ENCODE data around the gene FSD2.

DNA sequence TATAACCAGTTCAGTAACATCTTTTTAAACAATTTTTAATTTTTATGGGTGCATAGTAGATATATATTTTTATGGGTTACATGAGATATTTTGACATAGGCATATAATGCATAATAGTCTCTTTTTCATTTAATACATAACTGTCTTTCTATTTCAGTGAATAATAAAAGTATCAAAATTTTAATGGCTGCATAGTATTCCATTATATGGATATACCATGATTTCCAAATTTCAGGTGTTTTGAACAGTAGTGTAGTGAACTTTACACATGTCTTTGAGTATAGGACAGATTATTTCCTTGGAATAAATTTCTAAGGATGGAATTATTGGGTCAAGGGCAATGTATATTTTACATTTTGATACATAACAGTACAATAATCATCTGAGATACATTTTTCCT is 14.3 kb upstream of the FSD2 start:
- TF ChIP-seq, protein P1, sequence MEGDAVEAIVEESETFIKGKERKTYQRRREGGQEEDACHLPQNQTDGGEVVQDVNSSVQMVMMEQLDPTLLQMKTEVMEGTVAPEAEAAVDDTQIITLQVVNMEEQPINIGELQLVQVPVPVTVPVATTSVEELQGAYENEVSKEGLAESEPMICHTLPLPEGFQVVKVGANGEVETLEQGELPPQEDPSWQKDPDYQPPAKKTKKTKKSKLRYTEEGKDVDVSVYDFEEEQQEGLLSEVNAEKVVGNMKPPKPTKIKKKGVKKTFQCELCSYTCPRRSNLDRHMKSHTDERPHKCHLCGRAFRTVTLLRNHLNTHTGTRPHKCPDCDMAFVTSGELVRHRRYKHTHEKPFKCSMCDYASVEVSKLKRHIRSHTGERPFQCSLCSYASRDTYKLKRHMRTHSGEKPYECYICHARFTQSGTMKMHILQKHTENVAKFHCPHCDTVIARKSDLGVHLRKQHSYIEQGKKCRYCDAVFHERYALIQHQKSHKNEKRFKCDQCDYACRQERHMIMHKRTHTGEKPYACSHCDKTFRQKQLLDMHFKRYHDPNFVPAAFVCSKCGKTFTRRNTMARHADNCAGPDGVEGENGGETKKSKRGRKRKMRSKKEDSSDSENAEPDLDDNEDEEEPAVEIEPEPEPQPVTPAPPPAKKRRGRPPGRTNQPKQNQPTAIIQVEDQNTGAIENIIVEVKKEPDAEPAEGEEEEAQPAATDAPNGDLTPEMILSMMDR (IDR thresholded peaks at IDR 0.05; ENCODE audit: low read length): no peak
- TF ChIP-seq EZH2 (optimal IDR thresholded peaks at IDR 0.05; ENCODE audit: low read depth, low read length): no peak
